ENCODE data around the gene GRIK3. TPM values are rescaled to one million over a fixed set of nuclear protein-coding genes. Genes with fewer than 3 reads are reported as not detected.

GRIK3 gene
- total and polyA plus RNA-seq, 2 of the 8 experiments (the other 6 are each of a cell fraction or from before 2014, with no cell fraction given): 2.1 to 3.4 TPM

DNA sequence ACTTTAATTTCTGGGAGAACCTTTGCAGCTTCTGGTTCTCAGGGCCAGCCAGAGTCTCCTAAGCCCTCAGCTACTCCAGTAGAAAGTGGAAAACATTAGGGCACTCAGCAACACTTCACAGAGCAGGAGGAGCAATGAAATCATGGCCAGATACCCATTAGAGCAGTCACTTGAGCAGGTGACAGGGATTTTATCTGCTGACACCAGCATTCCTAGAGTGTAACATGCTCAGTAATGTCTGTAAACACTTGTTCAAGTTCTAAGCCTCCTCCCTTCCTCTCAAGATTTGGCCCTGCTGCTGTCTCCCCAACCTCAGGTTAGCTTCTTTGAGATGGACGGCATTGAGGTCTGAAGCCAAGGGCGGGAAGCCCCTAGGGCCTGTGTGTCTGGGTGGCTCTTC is 218.0 kb downstream of the GRIK3 start (continued):
- no peak for TF ChIP-seq CHD7 (IDR thresholded peaks at IDR 0.05; ENCODE audit: insufficient replicate concordance, low read length)
- no peak for TF ChIP-seq KDM5A (IDR thresholded peaks at IDR 0.05; ENCODE audit: low read length)
- no peak for TF ChIP-seq TAF7 (optimal IDR thresholded peaks at IDR 0.05; ENCODE audit: borderline replicate concordance, low read depth, low read length)
